ENCODE measurements around the gene KCNG4.

KCNG4 gene

DNA sequence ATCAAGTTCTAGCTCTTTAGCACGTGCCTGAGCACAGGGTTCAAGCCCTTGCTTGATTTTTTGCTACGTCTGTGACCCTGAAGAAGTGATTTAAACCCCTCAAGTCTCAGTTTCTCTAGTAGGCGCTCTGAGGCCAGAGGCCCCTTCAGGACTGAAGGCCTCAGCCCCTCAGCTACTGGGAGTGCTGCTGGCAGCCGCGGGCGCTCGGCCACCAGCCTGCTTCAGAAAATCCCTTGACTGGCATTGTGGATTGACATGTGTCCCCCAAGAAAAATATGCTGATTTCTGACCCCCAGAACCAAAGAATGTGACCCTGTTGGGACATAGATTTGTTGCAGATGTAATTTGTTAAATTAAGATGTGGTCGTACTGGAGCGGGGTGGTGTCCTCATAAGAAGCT lies 34.7 kb upstream of the KCNG4 start:
- in situ Hi-C loops (cut with HindIII; ENCODE audit: low pct_unique_long_range_greater_than_20kb, low sequenced_read_pairs) = no loop called here
- no peak for DNase-seq (ENCODE audit: low read depth in 1 of 2, low spot score in 1 of 2)
- TF ChIP-seq JUND (IDR thresholded peaks at IDR 0.05; ENCODE audit: low read depth) = no peak

DNA sequence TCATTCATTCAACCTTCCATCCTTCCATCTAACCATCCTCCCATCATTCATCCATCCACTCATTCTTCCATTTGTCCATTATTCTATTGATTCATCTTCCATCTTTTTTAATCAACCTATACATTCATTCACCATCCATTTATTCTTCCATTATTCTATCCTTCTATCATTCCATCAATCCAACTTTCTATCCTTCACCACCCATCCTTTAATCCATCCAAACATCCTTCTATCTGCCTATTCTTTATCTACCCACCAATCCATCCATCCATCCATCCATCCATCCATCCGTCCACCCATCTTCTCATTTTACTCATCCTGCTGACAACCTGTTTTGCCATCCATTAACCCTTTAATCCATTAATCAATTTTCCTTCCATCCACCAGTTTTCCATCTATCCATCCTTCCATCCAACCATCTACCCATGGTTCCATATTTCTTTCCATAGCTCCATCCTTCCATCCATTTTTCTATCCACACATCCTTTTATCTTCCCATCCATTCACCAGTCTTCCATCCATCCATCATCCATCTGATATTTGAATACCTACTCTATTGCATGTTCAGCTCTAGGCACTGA lies 33.0 kb upstream of the KCNG4 start:
- no peak for TF ChIP-seq JUND (IDR thresholded peaks at IDR 0.05; ENCODE audit: low read depth)
- no peak for DNase-seq (ENCODE audit: low read depth in 1 of 2, low spot score in 1 of 2)
- in situ Hi-C loops (cut with HindIII; ENCODE audit: low pct_unique_long_range_greater_than_20kb, low sequenced_read_pairs) = no loop called here

DNA sequence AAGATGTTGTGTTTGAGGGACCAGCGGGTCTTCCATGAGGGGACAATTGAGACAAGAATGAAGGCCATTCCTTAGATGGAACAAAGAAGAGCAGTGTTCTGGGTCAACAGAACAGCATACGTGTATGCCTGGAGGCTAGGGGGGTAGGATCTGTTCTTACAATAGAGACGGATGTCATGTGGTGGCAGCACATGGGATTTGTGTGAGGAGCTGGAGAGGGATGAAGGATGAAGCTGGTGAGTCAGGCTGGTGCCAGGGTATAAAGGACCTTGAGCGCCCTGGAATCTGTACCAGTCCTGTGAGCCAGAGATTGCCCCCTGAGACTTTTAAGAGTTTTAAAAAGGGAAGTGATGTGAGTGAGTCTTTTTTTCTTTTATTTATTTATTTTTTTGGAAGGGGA lies 32.1 kb upstream of the KCNG4 start:
- no peak for DNase-seq (ENCODE audit: low read depth in 1 of 2, low spot score in 1 of 2)
- TF ChIP-seq JUND (IDR thresholded peaks at IDR 0.05; ENCODE audit: low read depth) = no peak

DNA sequence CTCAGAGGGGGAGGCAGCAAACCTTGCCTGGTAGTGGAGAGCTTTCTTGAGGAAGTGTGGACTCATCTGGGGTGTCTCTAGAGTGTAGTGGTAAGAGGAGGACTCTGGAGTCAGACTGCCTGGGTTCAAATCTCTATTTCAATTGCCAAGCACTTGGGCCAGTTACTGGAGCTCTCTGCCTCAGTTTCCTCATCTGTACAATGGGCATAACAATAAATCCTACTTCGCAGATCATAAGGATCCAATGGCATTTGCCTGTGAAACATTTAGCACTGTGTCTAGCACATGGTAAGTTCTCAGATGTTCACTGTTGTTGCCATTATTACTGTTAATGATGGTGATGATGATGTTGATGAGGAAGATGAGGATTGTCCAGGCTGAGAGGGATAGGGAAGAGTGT lies 31.2 kb upstream of the KCNG4 start:
- DNase-seq (ENCODE audit: low read depth in 1 of 2, low spot score in 1 of 2) = no peak
- in situ Hi-C loops (cut with HindIII; ENCODE audit: low pct_unique_long_range_greater_than_20kb, low sequenced_read_pairs) = no loop called here
- TF ChIP-seq JUND (IDR thresholded peaks at IDR 0.05; ENCODE audit: low read depth) = no peak

More for the DNA sequence above, 32.1 kb upstream of the KCNG4 start:
- in situ Hi-C loops (cut with HindIII; ENCODE audit: low pct_unique_long_range_greater_than_20kb, low sequenced_read_pairs) = no loop called here

DNA sequence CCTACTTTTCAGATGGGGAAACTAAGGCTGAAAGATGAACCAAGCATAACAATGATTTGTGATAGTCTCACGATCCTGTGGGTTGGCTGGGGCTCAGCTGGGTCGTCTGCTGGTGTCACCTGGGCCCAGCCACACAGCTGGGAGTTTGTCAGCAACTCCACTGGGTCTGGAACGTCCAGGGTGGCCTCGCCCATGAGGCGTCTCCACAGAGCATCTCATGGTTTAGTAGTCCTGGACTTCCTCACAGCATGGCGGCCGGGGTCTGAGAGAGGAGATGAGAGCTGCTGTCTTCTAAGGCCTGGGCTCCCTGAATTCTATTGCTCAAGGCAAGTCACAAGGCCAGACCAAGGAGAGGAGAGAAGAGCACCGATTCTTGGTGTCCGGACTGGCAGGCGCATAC lies 30.7 kb upstream of the KCNG4 start:
- TF ChIP-seq JUND (IDR thresholded peaks at IDR 0.05; ENCODE audit: low read depth) = no peak
- in situ Hi-C loops (cut with HindIII; ENCODE audit: low pct_unique_long_range_greater_than_20kb, low sequenced_read_pairs) = no loop called here
- DNase-seq (ENCODE audit: low read depth in 1 of 2, low spot score in 1 of 2) = no peak

DNA sequence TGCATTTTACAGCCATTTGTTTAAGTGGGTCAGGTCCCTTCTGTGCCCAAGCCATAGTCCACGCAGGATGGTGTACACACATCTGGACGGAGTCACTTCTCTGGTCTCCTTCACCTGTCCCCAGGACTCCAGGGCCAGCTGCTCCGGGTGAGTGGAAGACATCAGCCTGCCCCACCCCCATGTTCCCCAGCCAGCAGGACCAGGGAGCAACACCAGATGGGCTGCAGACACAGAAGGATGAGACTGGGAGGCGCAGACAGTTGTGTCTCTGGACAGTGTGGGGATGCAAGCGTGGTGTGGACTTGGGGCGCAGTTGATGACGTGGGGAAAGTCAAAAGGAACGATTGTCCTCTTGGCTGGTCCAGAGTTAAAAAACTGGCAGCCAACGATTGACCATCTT lies 30.3 kb upstream of the KCNG4 start:
- in situ Hi-C loops (cut with HindIII; ENCODE audit: low pct_unique_long_range_greater_than_20kb, low sequenced_read_pairs) = no loop called here
- no peak for DNase-seq (ENCODE audit: low read depth in 1 of 2, low spot score in 1 of 2)
- TF ChIP-seq JUND (IDR thresholded peaks at IDR 0.05; ENCODE audit: low read depth) = no peak

DNA sequence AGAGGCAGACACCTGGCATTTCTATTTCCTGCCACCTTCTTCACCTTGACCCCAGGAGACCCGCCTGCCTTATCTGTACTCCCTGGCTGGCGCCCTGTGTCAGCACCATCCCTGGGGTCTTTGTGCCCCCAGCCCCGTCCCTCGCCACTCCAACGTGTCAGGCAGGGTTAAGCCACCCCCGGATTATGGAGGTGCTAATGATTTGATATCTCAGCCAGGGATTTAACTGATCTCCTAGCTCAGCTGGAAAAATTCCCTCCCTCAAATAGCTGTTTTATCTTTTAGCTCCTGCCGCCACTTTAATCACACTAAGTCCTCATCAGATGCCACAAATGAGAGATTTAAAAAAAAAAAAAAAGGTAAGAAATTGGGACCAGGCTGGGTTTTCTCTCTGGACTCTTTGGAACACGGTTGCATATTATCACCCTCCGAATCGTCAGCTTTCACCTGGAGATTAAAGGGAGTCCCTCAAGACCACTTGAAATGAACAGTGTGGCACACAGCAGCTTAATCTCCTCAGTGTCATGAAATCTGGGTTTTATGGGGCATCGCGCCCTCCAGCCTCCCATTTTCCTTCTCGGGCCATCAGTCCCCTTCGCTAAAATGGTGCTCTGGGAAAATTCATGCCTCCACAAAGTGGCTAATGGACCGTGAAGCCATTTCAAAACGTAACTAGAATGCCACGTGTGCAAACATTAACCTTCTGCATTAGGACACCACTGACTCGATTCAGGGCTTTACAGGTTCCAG lies 28.7 kb upstream of the KCNG4 start:
- no peak for TF ChIP-seq JUND (IDR thresholded peaks at IDR 0.05; ENCODE audit: low read depth)
- in situ Hi-C loops (cut with HindIII; ENCODE audit: low pct_unique_long_range_greater_than_20kb, low sequenced_read_pairs) = no loop called here
- no peak for DNase-seq (ENCODE audit: low read depth in 1 of 2, low spot score in 1 of 2)

DNA sequence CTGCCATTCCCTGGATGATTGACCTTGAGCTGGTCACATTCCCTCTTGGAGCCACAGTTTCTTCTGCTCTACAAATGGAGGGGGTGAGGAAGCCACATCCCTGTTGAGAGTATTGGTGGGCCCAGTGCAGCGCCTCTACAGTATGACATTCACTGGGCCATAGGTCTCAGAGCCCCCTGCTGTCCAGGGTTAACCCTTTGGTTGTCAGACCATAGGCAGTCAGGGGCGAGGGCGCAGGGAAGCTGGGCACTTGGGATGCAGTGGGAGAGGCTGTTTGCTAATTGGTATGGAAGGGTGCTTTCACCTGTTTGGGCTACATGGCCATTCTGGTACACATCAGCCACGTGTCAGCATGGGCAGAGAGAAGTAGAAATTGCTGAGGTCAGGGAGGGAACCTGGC lies 27.6 kb upstream of the KCNG4 start:
- no peak for DNase-seq (ENCODE audit: low read depth in 1 of 2, low spot score in 1 of 2)
- TF ChIP-seq JUND (IDR thresholded peaks at IDR 0.05; ENCODE audit: low read depth) = no peak
- in situ Hi-C loops (cut with HindIII; ENCODE audit: low pct_unique_long_range_greater_than_20kb, low sequenced_read_pairs) = no loop called here

DNA sequence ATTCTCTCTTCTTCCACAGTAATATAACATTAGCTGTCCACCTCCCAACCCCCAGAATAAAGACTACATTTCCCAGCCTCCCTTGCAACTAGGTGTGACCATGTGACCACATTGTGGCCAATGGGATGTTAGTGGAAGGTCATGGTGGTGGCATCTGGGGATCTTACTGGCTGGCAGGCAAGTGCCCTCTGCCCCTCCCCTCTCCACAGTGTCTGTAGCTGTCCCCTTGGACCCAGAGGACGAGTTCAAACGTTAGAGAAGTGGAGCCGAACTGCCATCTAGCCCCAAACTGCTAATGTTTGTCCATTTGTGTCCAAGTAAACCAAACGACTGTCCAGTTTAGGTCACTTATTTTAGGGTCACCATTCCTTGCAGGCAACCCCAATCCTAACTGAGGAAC lies 26.6 kb upstream of the KCNG4 start:
- peak; percentile 79 to 95 for DNase-seq (ENCODE audit: low read depth in 1 of 2, low spot score in 1 of 2)
- in situ Hi-C loops (cut with HindIII; ENCODE audit: low pct_unique_long_range_greater_than_20kb, low sequenced_read_pairs) = no loop called here
- TF ChIP-seq JUND (IDR thresholded peaks at IDR 0.05; ENCODE audit: low read depth) = no peak

DNA sequence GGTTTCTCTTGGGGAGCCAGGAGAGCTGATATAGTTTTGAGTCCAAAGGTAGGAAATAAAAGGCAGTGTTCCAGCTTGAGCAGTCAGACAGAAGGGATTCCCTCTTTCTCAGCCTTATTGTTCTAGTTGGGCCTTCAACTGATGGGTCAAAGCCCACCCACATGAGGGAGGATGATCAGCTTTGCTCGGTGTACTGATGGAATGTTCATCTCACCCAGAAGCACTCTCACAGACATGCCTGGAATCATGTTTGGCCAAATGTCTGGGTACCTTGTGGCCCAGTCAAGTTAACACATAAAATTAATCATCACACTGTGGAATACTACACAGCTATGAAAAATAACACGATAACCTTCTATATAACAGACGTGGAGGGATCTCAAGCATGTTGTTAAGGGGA lies 23.1 kb upstream of the KCNG4 start:
- no peak for DNase-seq (ENCODE audit: low read depth in 1 of 2, low spot score in 1 of 2)
- in situ Hi-C loops (cut with HindIII; ENCODE audit: low pct_unique_long_range_greater_than_20kb, low sequenced_read_pairs) = no loop called here
- TF ChIP-seq JUND (IDR thresholded peaks at IDR 0.05; ENCODE audit: low read depth) = no peak

DNA sequence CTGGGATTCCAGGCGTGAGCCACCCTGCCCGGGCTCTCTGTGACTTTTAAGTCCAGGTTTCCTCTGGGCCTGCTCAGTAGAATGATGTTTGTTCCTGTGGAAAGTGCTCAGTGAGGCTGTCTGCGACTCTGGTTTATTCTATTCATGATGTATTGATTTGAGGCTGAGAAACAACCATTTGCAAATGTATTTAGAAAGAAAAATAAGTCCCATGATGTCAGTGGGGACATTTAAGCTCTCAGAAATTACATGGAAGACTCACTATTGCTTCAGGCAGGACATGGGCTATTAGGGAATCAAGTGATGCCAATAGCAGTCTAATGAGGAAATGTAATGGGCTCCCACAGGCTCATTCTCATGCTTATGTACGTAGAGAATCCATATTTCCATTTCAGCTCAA lies 22.2 kb upstream of the KCNG4 start:
- no peak for TF ChIP-seq JUND (IDR thresholded peaks at IDR 0.05; ENCODE audit: low read depth)
- DNase-seq (ENCODE audit: low read depth in 1 of 2, low spot score in 1 of 2) = no peak
- in situ Hi-C loops (cut with HindIII; ENCODE audit: low pct_unique_long_range_greater_than_20kb, low sequenced_read_pairs) = no loop called here

DNA sequence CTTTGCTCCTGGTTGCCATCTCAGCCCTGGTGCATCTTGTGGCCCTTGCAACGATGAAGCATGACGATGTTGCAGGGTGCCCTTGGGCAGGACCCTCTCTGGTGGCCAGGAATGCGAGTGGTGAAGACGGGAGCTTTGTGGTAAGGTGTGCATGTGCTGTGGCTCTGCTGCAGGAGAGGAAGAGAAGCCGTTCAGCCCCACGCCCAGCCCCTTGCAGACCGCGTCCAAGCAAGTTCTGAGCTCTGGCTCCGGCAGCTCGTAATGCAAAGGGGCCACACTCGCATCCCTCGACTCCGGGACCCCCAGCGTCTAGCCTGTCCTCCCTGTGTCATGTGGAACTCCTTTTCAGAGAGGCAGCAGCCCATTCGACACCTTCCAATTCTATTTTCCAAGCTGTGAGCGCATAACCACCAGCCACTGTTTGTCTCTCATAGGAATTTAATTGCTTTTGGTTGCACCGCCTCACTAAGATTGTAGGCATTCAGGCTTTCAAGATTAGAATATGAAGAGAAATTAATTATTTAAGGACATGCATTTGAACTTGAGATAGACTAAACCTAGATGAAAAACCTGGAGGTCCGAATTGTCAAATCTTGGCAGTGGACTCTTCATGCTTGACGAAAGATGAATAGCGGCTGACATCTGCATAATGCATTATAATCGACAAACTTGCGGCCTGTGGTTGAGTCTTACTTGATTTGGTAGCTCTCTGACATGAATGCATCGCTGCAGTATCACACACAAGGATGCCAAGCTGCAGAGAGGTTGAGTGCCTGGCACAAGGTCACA lies 21.1 kb upstream of the KCNG4 start:
- no peak for TF ChIP-seq JUND (IDR thresholded peaks at IDR 0.05; ENCODE audit: low read depth)
- in situ Hi-C loops (cut with HindIII; ENCODE audit: low pct_unique_long_range_greater_than_20kb, low sequenced_read_pairs) = no loop called here
- no peak for DNase-seq (ENCODE audit: low read depth in 1 of 2, low spot score in 1 of 2)

DNA sequence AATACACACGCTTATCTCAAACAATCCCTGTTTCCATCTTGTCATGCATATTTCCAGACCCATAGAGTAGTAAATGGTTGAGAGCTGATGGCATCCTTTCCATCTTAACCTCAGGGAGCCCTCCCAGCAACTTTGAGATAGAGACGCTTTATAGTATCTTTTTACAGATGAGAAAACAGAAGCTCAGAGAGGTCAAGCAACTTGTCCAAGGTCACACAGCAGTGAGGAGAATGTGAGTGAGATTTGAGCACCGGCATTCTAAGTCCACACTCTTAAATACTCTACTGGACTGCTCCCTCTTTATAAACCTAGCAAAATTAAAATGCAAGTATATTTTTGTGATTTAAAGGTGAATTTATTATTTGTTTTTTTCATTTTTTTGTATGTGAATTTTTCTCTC lies 19.9 kb upstream of the KCNG4 start:
- no peak for DNase-seq (ENCODE audit: low read depth in 1 of 2, low spot score in 1 of 2)
- TF ChIP-seq JUND (IDR thresholded peaks at IDR 0.05; ENCODE audit: low read depth) = no peak
- in situ Hi-C loops (cut with HindIII; ENCODE audit: low pct_unique_long_range_greater_than_20kb, low sequenced_read_pairs) = no loop called here

All from T47D (cell line).